Skin epidermis (tissue), 12 donors: ENCODE data around the gene LDHD.
"Not testable (repeated sequence)": the region's sequence is repeated elsewhere in the genome, so short reads cannot be mapped to it uniquely, and the experiment has no call there.

ENCODE experiments used
- H3K27ac ChIP-seq, 21 experiments: fragments of 200-600 bp; sonication (generic) in 11 of 21; one replicate each; pipeline ENCODE4 v1.5.0; 2020; ENCODE audit warnings: mild to moderate bottlenecking in 3 of 21, inconsistent platforms in 2 of 21, moderate library complexity in 2 of 21
- H3K4me3 ChIP-seq, 7 experiments: fragments of 200-600 bp; sonication (generic) in 2 of 7; one replicate each; pipeline ENCODE4 v1.5.0; 2020; ENCODE audit warnings: inconsistent platforms in 2 of 7, mild to moderate bottlenecking in 2 of 7, moderate library complexity in 1 of 7

The LDHD gene

DNA sequence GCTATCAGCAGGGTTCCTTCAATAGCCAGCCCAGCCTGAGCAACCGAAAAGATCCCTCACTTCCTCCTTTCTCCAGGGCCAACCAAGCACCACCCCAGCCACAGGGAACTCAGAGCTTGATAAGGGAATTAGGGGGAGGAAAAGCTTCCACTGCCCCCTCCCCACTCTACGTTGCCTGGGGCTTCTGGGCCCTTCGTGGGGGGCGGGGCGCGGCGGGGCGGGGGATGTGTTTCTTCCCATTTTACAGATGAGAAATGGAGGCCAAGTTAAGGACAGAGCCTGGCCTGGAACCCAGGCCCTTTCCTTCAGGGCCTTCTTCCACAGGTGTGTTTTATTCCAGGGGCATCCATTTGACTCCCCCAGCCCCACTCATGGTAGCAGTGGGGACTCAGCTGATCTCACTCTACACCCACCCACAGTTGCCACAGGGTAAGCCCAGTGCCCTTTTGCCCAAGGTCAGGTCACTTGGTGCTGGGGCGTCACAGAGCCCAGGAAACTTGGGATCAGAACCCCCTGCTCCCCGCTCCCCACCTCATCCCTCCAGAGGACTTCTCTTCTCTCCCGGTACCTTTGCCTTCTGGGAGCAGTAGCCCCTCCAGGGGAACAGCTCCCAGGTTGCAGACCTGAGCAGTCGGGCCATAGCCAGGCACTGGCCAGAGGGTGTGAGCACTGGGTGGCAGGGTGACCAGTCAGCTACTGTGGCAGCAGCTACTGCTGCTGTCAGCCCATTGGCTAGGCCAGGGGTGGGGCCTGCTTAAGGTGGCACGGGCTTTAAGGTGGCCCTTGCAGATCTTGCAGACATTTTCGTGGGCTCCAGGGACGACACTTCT lies at the start of gene LDHD:
Gene LDHD, minus strand, starts transcription at position 700 of the 830 bp plus-strand sequence. Its CDS starts 60 bp downstream, at position 640.
- Histone ChIP-seq H3K4me3 (peak within 1 kb of the TSS in 6 of 7 experiments; percentile 16 to 44 (median 26)), H3K27ac (peak within 1 kb of the TSS in 3 of 21 experiments; percentile 1 to 16 (median 12))

DNA sequence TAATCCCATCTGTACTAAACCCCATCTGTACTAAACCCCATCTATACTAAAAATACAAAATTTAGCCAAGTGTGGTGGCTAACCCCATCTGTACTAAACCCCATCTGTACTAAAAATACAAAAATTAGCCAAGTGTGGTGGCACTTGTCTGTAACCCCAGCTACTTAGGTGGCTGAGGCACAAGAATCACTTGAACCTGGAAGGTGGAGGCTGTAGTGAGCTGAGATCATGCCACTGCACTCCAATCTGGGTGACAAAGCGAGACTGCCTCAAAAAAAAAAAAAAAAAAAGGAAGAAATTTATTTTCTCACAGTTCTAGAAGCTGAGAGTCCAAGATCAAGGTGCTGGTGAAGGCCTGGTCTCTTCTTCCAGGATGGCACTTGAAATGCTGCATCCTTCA lies 43.8 kb upstream of the LDHD start:
- Histone ChIP-seq H3K27ac (no peak overlapping the region), H3K4me3 (no peak overlapping the region)

GRCh38 chr16:75152635-75153034 lies 36.1 kb upstream of the LDHD start:
- Histone ChIP-seq H3K27ac (no peak overlapping the region), H3K4me3 (no peak overlapping the region)

DNA sequence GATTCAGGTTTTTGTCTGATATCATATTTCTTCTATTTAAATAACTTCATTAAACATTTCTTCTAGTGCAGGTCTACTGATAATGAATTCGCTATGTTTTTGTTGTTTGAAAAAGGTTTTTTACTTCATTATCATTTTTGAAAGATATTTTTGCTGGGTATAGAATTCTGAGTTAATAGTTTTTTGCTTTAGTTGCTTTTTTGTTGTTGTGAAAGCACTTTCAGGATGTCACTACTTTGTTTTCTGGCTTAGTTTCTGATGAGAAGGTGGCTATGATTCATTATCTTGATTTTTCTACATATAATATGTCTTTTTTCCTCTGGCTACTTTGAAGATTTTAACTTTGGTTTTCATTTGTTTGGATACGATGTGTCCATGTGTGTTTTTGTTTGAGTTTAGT lies 35.2 kb upstream of the LDHD start:
- no peak overlapping the region for H3K27ac ChIP-seq

GRCh38 chr16:75148311-75149195 lies 32.0 kb upstream of the LDHD start, which contains the start of gene ZFP1:
TSS of gene ZFP1 (plus strand) at chr16:75148524. CDS start at chr16:75152952, 4,428 bp downstream.
- Histone ChIP-seq H3K27ac (peak within 1 kb of the TSS; percentile 91 to 99 (median 96)), H3K4me3 (peak within 1 kb of the TSS; percentile 80 to 100 (median 96))

More for the DNA sequence above, 35.2 kb upstream of the LDHD start:
- no peak overlapping the region for H3K4me3 ChIP-seq

- Histone ChIP-seq H3K27ac (peak overlapping the region in 6 of 21 experiments; percentile 93 to 99 (median 96)), H3K4me3 (peak overlapping the region in 6 of 7 experiments; percentile 80 to 100 (median 96))
Observed at GRCh38 chr16:75147968-75148310, 31.4 kb upstream of the LDHD start.

- Histone ChIP-seq H3K27ac (no peak overlapping the region), H3K4me3 (no peak overlapping the region)
Observed at GRCh38 chr16:75143941-75144340, 27.4 kb upstream of the LDHD start.

- Histone ChIP-seq H3K27ac (no peak overlapping the region), H3K4me3 (no peak overlapping the region)
Observed at GRCh38 chr16:75139498-75139897, 22.9 kb upstream of the LDHD start.

DNA sequence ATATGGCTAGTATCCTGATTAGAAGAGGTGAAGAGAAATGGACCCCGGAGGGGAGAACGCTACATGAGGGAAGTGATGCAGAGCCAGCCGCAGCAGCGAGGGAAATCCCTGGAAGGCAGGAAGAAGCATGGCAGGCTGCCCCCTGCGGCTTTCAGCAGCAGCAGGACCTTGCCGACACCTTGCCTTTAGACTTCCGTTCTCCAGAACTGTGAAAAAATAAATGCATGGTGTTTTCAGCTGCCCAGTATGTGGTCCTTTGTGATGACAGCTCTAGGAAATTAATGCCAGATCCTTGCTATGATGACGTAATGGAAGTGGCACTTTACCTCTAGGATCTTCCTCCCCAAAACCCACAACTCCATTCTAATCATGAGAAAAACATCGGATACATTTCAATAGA lies 22.1 kb upstream of the LDHD start:
- H3K27ac ChIP-seq = no peak overlapping the region

GRCh38 chr16:75138233-75138632 lies 21.7 kb upstream of the LDHD start:
- Histone ChIP-seq H3K4me3 (no peak overlapping the region), H3K27ac (no peak overlapping the region)

More for the DNA sequence above, 22.1 kb upstream of the LDHD start:
- H3K4me3 ChIP-seq = no peak overlapping the region

GRCh38 chr16:75131081-75131480 lies 14.5 kb upstream of the LDHD start:
- no peak overlapping the region for H3K4me3 ChIP-seq
- no peak overlapping the region for H3K27ac ChIP-seq

DNA sequence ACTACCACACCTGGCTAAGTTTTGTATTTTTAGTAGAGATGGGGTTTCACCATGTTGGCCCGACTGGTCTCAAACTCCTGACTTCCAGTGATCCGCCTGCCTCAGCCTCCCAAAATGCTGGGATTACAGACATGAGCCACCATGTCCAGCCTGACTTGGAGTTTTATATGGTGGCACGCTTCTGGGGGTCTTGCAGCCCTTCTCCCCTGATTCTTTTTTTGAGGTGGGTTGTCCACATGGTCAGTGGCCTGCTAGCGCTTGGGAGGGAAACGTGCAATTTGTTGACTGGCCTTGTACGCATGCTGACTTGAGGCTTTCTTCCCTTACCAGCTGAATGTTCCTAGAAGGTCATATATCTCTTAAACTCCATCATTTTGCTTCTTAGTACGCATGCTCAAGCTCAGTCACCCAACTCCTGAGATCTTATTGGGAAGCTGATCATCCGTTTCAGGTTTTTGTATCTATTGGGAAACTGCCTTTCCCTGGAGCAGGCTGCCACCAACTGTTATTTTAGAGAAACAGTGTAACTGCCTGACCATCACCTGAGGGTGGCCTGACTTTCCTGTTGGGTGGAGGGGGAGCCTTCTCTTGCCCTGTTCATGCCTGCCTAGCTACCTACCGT lies 13.7 kb upstream of the LDHD start:
- no peak overlapping the region for H3K4me3 ChIP-seq
- no peak overlapping the region for H3K27ac ChIP-seq

GRCh38 chr16:75129421-75130149 lies 13.0 kb upstream of the LDHD start:
- H3K27ac ChIP-seq, H3K4me3 ChIP-seq: not testable (repeated sequence)

- no peak overlapping the region for H3K27ac ChIP-seq
- no peak overlapping the region for H3K4me3 ChIP-seq
Observed at GRCh38 chr16:75127713-75128415, 11.3 kb upstream of the LDHD start.

GRCh38 chr16:75122609-75123008 lies 6.0 kb upstream of the LDHD start:
- no peak overlapping the region for H3K27ac ChIP-seq
- no peak overlapping the region for H3K4me3 ChIP-seq

DNA sequence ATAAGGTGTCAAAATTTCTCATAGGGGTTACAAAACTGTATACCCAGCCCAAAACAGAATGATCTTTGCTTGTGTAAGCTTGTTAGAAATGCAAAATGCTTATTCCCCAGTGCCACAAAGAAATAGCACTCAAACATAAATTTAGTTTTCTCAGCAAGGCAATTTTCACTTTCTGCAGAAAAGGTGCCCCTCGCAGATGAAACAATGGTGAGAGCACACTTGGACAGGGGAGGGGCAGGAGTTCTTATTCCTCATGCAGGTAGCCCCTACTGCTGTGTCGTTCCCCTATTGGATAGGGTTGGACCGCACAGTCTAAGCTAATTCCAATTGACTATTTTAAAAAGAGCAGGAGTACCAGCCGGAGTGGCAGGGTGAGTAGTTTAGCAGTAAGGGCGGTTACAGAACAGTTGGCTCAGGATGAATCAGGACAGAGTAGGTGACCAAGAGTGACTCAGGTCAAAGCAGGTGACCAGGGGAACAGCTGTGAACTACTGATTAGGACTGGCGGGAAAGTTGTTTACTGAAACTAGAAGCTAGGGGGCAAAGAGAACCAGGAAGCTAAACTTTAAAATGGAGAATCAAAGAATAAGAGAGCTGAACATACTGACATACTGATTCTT lies 5.5 kb upstream of the LDHD start:
- Histone ChIP-seq H3K27ac (no peak overlapping the region), H3K4me3 (no peak overlapping the region)

DNA sequence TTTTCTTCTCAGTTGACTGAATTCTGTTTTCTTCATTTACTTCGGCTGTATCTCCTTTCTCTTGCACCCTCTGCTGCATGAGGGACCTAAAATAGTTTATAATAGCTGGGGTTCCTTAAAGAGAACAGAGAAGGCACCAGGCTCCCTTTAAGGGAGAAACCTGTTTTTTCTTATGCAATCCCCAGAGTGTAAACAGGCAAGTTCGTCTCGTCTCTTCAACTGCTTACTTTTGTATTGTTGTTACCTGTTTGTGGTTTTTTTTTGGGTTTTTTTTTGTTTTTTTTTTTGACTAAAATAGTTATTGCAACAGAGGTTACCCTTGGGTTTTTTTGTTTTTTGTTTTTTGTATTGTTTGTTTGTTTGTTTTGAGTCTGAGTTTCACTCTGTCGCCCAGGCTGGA lies 3.7 kb upstream of the LDHD start:
- Histone ChIP-seq H3K4me3 (no peak overlapping the region), H3K27ac (no peak overlapping the region)

- Histone ChIP-seq H3K4me3 (no peak overlapping the region), H3K27ac (no peak overlapping the region)
Observed at GRCh38 chr16:75118943-75119539, 2.5 kb upstream of the LDHD start.
